GM12875 (cell line): ENCODE data around the gene SLC17A8.

ENCODE experiments used
- H3K4me3 ChIP-seq: one replicate; pipeline ENCODE4 v1.5.1; 2011; ENCODE audit warnings: low read depth, low read length, control low read depth
- CTCF ChIP-seq: IDR thresholded peaks from 2 replicates; pipeline ENCODE4 v1.5.1; 2011; ENCODE audit warnings: low read depth, mild to moderate bottlenecking, control low read depth, inconsistent platforms, low read length, moderate library complexity, borderline replicate concordance; ENCODE audit not compliant: insufficient read depth

SLC17A8 gene

GRCh38 chr12:100383586-100384558 lies 27.0 kb downstream of the SLC17A8 start:
- TF ChIP-seq CTCF = no peak

GRCh38 chr12:100384559-100384935 lies 27.7 kb downstream of the SLC17A8 start:
- no peak overlapping the region for H3K4me3 ChIP-seq
- TF ChIP-seq CTCF = no peak

More at GRCh38 chr12:100383586-100384558, 27.0 kb downstream of the SLC17A8 start:
- H3K4me3 ChIP-seq = no peak overlapping the region

- no peak for TF ChIP-seq CTCF
- no peak overlapping the region for H3K4me3 ChIP-seq
Measured at GRCh38 chr12:100388382-100388781, 31.5 kb downstream of the SLC17A8 start.

GRCh38 chr12:100391856-100392255 lies 35.0 kb downstream of the SLC17A8 start:
- TF ChIP-seq CTCF = no peak
- H3K4me3 ChIP-seq = no peak overlapping the region

GRCh38 chr12:100393200-100393599 lies 36.3 kb downstream of the SLC17A8 start:
- TF ChIP-seq CTCF = no peak
- no peak overlapping the region for H3K4me3 ChIP-seq

- no peak for TF ChIP-seq CTCF
- no peak overlapping the region for H3K4me3 ChIP-seq
Measured at GRCh38 chr12:100395811-100396210, 38.9 kb downstream of the SLC17A8 start.

GRCh38 chr12:100398307-100398706 lies 41.4 kb downstream of the SLC17A8 start:
- no peak overlapping the region for H3K4me3 ChIP-seq
- TF ChIP-seq CTCF = no peak
